GM12878 (cell line): ENCODE results near the gene KLB. TPM values are rescaled to one million over a fixed set of nuclear protein-coding genes. Genes with fewer than 3 reads are reported as not detected.

Experiments
- ATF7 ChIP-seq: fragments of 450-650 bp; IDR thresholded peaks from 2 replicates; pipeline ENCODE4 v1.6.1; 2016; ENCODE audit warnings: low read depth, mild to moderate bottlenecking
- CBX5 ChIP-seq: sonication (generic); IDR thresholded peaks from 2 replicates; pipeline ENCODE4 v1.6.1; 2016; ENCODE audit warnings: low read depth, moderate library complexity, mild to moderate bottlenecking, inconsistent platforms
- CEBPZ ChIP-seq: fragments of 150-350 bp; IDR thresholded peaks from 2 replicates; pipeline ENCODE4 v1.6.1; 2016; ENCODE audit warnings: low read depth, low read length
- E2F8 ChIP-seq: fragments of 450-650 bp; IDR thresholded peaks from 2 replicates; pipeline ENCODE4 v1.6.1; 2018; ENCODE audit warnings: mild to moderate bottlenecking, low read depth, moderate library complexity; ENCODE audit not compliant: partially characterized antibody
- FOS ChIP-seq: IDR thresholded peaks from 3 replicates; pipeline ENCODE4 v1.6.1; 2011; ENCODE audit warnings: borderline replicate concordance; ENCODE audit not compliant: insufficient read length; ENCODE audit errors: extremely low read depth
- HCFC1 ChIP-seq: fragments of 150-350 bp; IDR thresholded peaks from 2 replicates; pipeline ENCODE4 v1.6.1; 2014; ENCODE audit warnings: low read length
- HSF1 ChIP-seq: fragments of 150-350 bp; IDR thresholded peaks from 2 replicates; pipeline ENCODE4 v1.6.1; 2014; ENCODE audit warnings: mild to moderate bottlenecking, low read depth, low read length
- IKZF2 ChIP-seq, 2 experiments: fragments of 450-650 bp; IDR thresholded peaks; 2 replicates each; pipeline ENCODE4 v1.6.1; 2017; ENCODE audit warnings: mild to moderate bottlenecking in 2 of 2, moderate library complexity in 2 of 2
- MEF2A ChIP-seq: IDR thresholded peaks from 2 replicates; pipeline ENCODE4 v1.6.1; 2011; ENCODE audit warnings: low read depth, mild to moderate bottlenecking, low read length, moderate library complexity; ENCODE audit not compliant: insufficient read depth
- NFYB ChIP-seq: IDR thresholded peaks from 2 replicates; pipeline ENCODE4 v1.6.1; 2011; ENCODE audit warnings: low read depth, mild to moderate bottlenecking, low read length, improper control_type of control experiment, moderate library complexity; ENCODE audit not compliant: insufficient read depth
- PAX5 ChIP-seq: IDR thresholded peaks from 2 replicates; pipeline ENCODE4 v1.6.1; 2011; ENCODE audit warnings: low read depth, low read length, borderline replicate concordance
- RUNX3 ChIP-seq: IDR thresholded peaks from 2 replicates; pipeline ENCODE4 v1.6.1; 2012; ENCODE audit warnings: low read length, inconsistent platforms
- SMARCA5 ChIP-seq: fragments of 450-650 bp; IDR thresholded peaks from 2 replicates; pipeline ENCODE4 v1.6.1; 2017; ENCODE audit warnings: mild to moderate bottlenecking
- SP1 ChIP-seq: IDR thresholded peaks from one replicate; pipeline ENCODE4 v1.6.1; 2011; ENCODE audit warnings: low read depth, low read length
- SREBF2 ChIP-seq: IDR thresholded peaks from 2 replicates; pipeline ENCODE4 v1.6.1; 2012; ENCODE audit warnings: mild to moderate bottlenecking, low read length
- SRF ChIP-seq, 2 experiments: IDR thresholded peaks; 2 replicates each; pipeline ENCODE4 v1.6.1; 2011; ENCODE audit warnings: low read depth in 2 of 2, low read length in 2 of 2, mild to moderate bottlenecking in 1 of 2, moderate library complexity in 1 of 2
- WRNIP1 ChIP-seq: IDR thresholded peaks from 2 replicates; pipeline ENCODE4 v1.6.1; 2011; ENCODE audit warnings: low read depth, low read length, improper control_type of control experiment, borderline replicate concordance
- ZBTB33 ChIP-seq: fragments of 450-650 bp; IDR thresholded peaks from 2 replicates; pipeline ENCODE4 v1.6.1; 2017; ENCODE audit warnings: mild to moderate bottlenecking
- ZNF207 ChIP-seq: fragments of 450-650 bp; IDR thresholded peaks from 2 replicates; pipeline ENCODE4 v1.6.1; 2014; ENCODE audit warnings: antibody characterized with exemption, mild to moderate bottlenecking, borderline replicate concordance
- polyA plus RNA-seq, 11 experiments: library from polyadenylated mRNA; depleted of rRNA in 4 of 11; unstranded in 6 of 11; stranded (reverse) in 5 of 11; fragments of >200 nt; fragmentation: Nextera tagmentation in 4 of 11; fragmentation: Illumina TruSeq in 1 of 11; extraction: Ambion mirVana in 4 of 11; extraction: Trizol in 1 of 11; gene quantifications; 1 replicate in 1 of 11; 2 replicates in 10 of 11; pipeline versions ENCODE4 v1.2.1 to v1.2.3, GENCODE V29; 2011 to 2016; ENCODE audit warnings: inconsistent platforms in 2 of 11, missing spikeins in 2 of 11, low read depth in 1 of 11
- total RNA-seq, 4 experiments: library from RNA; depleted of rRNA in 3 of 4; stranded (reverse); fragments of >200 nt in 3 of 4; fragmentation: Illumina TruSeq in 1 of 4; extraction: Trizol in 1 of 4; gene quantifications; 2 replicates each; pipeline versions ENCODE4 v1.2.1 to v1.2.3, GENCODE V29; 2013 to 2021

The KLB gene
- total and polyA plus RNA-seq, 10 of the 15 experiments (the other 5 are each of a cell fraction or from before 2014, with no cell fraction given): under 0.01 to 0.13 (median 0.04) TPM; not detected in 1

- TF ChIP-seq CEBPZ (no peak), MEF2A (no peak), SP1 (peak; percentile 37), CBX5 (peak; percentile 78; the same call in 1 of the 2 replicates), RUNX3 (peak; percentile 11), ZNF207 (no peak; the same call in none of the 2 replicates), IKZF2 (IDR thresholded peaks at IDR 0.05) (no peak; a peak in 1 of 4 replicates), HCFC1 (peak; percentile 64), FOS (no peak), WRNIP1 (0 out of 2 replicates have a peak, but pooled peaks have one; percentile 60), PAX5 (0 out of 2 replicates have a peak, but pooled peaks have one; percentile 22), ZBTB33 (no peak), SRF (IDR thresholded peaks at IDR 0.05; ENCODE audit: low read depth in 2 of 2, low read length in 2 of 2) (peak in 1 of 2 experiments; percentile 86; a peak in 2 of 4 replicates), NFYB (no peak), HSF1 (no peak), E2F8 (peak; percentile 91), SMARCA5 (no peak), ATF7 (peak; percentile 95), SREBF2 (no peak)
These were observed 40.6 kb upstream of the KLB start, which contains the start of gene RFC1 (continued) for GRCh38 chr4:39365830-39366771.
